ENCODE measurements around the gene BTN3A1. TPM values are rescaled to one million over a fixed set of nuclear protein-coding genes. Genes with fewer than 3 reads are reported as not detected.

BTN3A1 gene
- total and polyA plus RNA-seq, 2 donors (not counting 1 experiment from before 2014, with no cell fraction given), result 31.6 to 42.9 TPM

- Histone ChIP-seq H3K4me3 (replicated peaks in 1 of 4; ENCODE audit: control extremely low read depth in 1 of 4, insufficient read depth in 1 of 4, low read depth in 3 of 4, low read length in 4 of 4) (no peak overlapping the region), H4K20me1 (ENCODE audit: control insufficient read depth, extremely low read depth, insufficient read depth, low read length) (no peaks in the 10 kb centered on the region), H3K4me1 (ENCODE audit: control insufficient read depth, extremely low read depth, insufficient read depth, low read length) (peaks cover 2% of the 10 kb centered on the region), H3K27ac (ENCODE audit: insufficient read depth, low read length) (no peak overlapping the region), H2AFZ (ENCODE audit: low read length) (no peak overlapping the region), H3K9ac (ENCODE audit: insufficient read depth, low read length) (no peak overlapping the region), H3K27me3 (ENCODE audit: control insufficient read depth, insufficient read depth, low read length) (no peaks in the 10 kb centered on the region), H3K4me2 (ENCODE audit: extremely low read depth, insufficient read depth, low read length) (no peak overlapping the region), H3K79me2 (ENCODE audit: control insufficient read depth, insufficient read depth, low read length) (no peaks in the 10 kb centered on the region), H3K36me3 (ENCODE audit: control insufficient read depth, insufficient read depth, low read length) (no peaks in the 10 kb centered on the region), H3K9me3 (ENCODE audit: control insufficient read depth, insufficient read depth, low read depth, low read length) (no peaks in the 10 kb centered on the region)
- no peak for TF ChIP-seq EZH2 (IDR thresholded peaks at IDR 0.05; ENCODE audit: low read length, missing control alignments)
- no peak for TF ChIP-seq CTCF (conservative IDR thresholded peaks at IDR 0.05 in 1 of 2, IDR thresholded peaks at IDR 0.05 in 1 of 2; ENCODE audit: low read depth in 1 of 2, low read length in 2 of 2)
- DNase-seq (ENCODE audit: low read depth in 2 of 2), result peak; percentile 76 to 79
Measured at GRCh38 chr6:26394289-26394688, 7.8 kb upstream of the BTN3A1 start.

- Histone ChIP-seq H3K4me3 (replicated peaks in 1 of 4; ENCODE audit: control extremely low read depth in 1 of 4, insufficient read depth in 1 of 4, low read depth in 3 of 4, low read length in 4 of 4) (no peak overlapping the region), H3K36me3 (ENCODE audit: control insufficient read depth, insufficient read depth, low read length) (no peaks in the 10 kb centered on the region), H3K4me2 (ENCODE audit: extremely low read depth, insufficient read depth, low read length) (no peak overlapping the region), H3K79me2 (ENCODE audit: control insufficient read depth, insufficient read depth, low read length) (no peaks in the 10 kb centered on the region), H3K27ac (ENCODE audit: insufficient read depth, low read length) (no peak overlapping the region), H4K20me1 (ENCODE audit: control insufficient read depth, extremely low read depth, insufficient read depth, low read length) (no peaks in the 10 kb centered on the region), H2AFZ (ENCODE audit: low read length) (no peak overlapping the region), H3K4me1 (ENCODE audit: control insufficient read depth, extremely low read depth, insufficient read depth, low read length) (peaks cover 2% of the 10 kb centered on the region), H3K9ac (ENCODE audit: insufficient read depth, low read length) (no peak overlapping the region), H3K9me3 (ENCODE audit: control insufficient read depth, insufficient read depth, low read depth, low read length) (no peaks in the 10 kb centered on the region), H3K27me3 (ENCODE audit: control insufficient read depth, insufficient read depth, low read length) (no peaks in the 10 kb centered on the region)
- DNase-seq (ENCODE audit: low read depth in 2 of 2), result no peak
- TF ChIP-seq EZH2 (IDR thresholded peaks at IDR 0.05; ENCODE audit: low read length, missing control alignments) (no peak), CTCF (conservative IDR thresholded peaks at IDR 0.05 in 1 of 2, IDR thresholded peaks at IDR 0.05 in 1 of 2; ENCODE audit: low read depth in 1 of 2, low read length in 2 of 2) (no peak)
Measured at GRCh38 chr6:26398555-26398954, 3.5 kb upstream of the BTN3A1 start.

- Histone ChIP-seq H3K4me1 (ENCODE audit: control insufficient read depth, extremely low read depth, insufficient read depth, low read length) (no peaks in the 10 kb centered on the region), H2AFZ (ENCODE audit: low read length) (peak overlapping the region; percentile 23), H3K36me3 (ENCODE audit: control insufficient read depth, insufficient read depth, low read length) (peaks cover under 1% of the 10 kb centered on the region), H3K4me3 (replicated peaks in 1 of 4; ENCODE audit: control extremely low read depth in 1 of 4, insufficient read depth in 1 of 4, low read depth in 3 of 4, low read length in 4 of 4) (no peak overlapping the region), H3K27ac (ENCODE audit: insufficient read depth, low read length) (no peak overlapping the region), H3K9me3 (ENCODE audit: control insufficient read depth, insufficient read depth, low read depth, low read length) (no peaks in the 10 kb centered on the region), H3K4me2 (ENCODE audit: extremely low read depth, insufficient read depth, low read length) (no peak overlapping the region), H3K79me2 (ENCODE audit: control insufficient read depth, insufficient read depth, low read length) (no peaks in the 10 kb centered on the region), H4K20me1 (ENCODE audit: control insufficient read depth, extremely low read depth, insufficient read depth, low read length) (no peaks in the 10 kb centered on the region), H3K9ac (ENCODE audit: insufficient read depth, low read length) (no peak overlapping the region), H3K27me3 (ENCODE audit: control insufficient read depth, insufficient read depth, low read length) (no peaks in the 10 kb centered on the region)
- no peak for TF ChIP-seq EZH2 (IDR thresholded peaks at IDR 0.05; ENCODE audit: low read length, missing control alignments)
- no peak for DNase-seq (ENCODE audit: low read depth in 2 of 2)
Measured at GRCh38 chr6:26400626-26401025, 1.4 kb upstream of the BTN3A1 start.

All from fibroblast of lung (primary cell).